NB4 (cell line): ENCODE results near the gene OR10A6.

Experiments
- DNase-seq: peaks from one replicate; pipeline ENCODE4 v3.0.0; 2010; ENCODE audit warnings: low read depth
- H3K4me3 ChIP-seq: one replicate; pipeline ENCODE4 v1.5.1; 2011; ENCODE audit warnings: mild to moderate bottlenecking, low read depth, low read length, moderate library complexity
- MAX ChIP-seq: IDR thresholded peaks from 2 replicates; pipeline ENCODE4 v1.6.1; 2011; ENCODE audit warnings: low read depth, low read length
- MYC ChIP-seq: IDR thresholded peaks from 2 replicates; pipeline ENCODE4 v1.6.1; 2011; ENCODE audit warnings: low read depth, low read length
- POLR2A ChIP-seq: IDR thresholded peaks from 2 replicates; pipeline ENCODE4 v1.6.1; 2011; ENCODE audit warnings: mild to moderate bottlenecking; ENCODE audit not compliant: insufficient read length; ENCODE audit errors: extremely low read depth
- TF ChIP-seq, protein P1 (sequence below): IDR thresholded peaks from one replicate; pipeline ENCODE4 v1.5.1; 2012; ENCODE audit warnings: low read depth, low read length

Gene OR10A6, protein sequence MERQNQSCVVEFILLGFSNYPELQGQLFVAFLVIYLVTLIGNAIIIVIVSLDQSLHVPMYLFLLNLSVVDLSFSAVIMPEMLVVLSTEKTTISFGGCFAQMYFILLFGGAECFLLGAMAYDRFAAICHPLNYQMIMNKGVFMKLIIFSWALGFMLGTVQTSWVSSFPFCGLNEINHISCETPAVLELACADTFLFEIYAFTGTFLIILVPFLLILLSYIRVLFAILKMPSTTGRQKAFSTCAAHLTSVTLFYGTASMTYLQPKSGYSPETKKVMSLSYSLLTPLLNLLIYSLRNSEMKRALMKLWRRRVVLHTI

DNA sequence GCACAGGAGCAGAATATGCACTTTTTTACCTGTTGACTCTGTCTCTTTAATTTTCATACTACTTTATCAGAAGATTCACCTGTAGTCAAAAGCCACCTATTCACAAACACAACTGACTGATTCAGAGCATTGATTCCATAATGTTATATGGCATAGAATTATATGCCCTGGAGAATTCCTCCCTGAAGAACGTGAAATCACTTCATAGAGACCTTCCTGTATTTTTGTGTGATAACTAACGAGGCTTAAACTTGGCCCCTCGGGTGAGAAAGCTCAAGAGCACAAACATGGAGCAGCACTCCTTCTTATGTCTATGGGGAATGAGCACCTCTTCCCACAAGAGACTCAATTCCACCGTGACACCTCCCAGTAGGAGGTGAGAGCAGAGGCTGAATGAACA lies at the start of gene OR10A6:
Gene OR10A6 (minus strand): TSS at position 101 of the 400 bp plus-strand sequence. CDS start 2,606 bp downstream, outside the sequence.
- no peak for TF ChIP-seq MAX
- TF ChIP-seq, protein P1, sequence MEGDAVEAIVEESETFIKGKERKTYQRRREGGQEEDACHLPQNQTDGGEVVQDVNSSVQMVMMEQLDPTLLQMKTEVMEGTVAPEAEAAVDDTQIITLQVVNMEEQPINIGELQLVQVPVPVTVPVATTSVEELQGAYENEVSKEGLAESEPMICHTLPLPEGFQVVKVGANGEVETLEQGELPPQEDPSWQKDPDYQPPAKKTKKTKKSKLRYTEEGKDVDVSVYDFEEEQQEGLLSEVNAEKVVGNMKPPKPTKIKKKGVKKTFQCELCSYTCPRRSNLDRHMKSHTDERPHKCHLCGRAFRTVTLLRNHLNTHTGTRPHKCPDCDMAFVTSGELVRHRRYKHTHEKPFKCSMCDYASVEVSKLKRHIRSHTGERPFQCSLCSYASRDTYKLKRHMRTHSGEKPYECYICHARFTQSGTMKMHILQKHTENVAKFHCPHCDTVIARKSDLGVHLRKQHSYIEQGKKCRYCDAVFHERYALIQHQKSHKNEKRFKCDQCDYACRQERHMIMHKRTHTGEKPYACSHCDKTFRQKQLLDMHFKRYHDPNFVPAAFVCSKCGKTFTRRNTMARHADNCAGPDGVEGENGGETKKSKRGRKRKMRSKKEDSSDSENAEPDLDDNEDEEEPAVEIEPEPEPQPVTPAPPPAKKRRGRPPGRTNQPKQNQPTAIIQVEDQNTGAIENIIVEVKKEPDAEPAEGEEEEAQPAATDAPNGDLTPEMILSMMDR = no peak
- no peak for TF ChIP-seq MYC
- TF ChIP-seq POLR2A = no peak
- DNase-seq = no peak
- H3K4me3 ChIP-seq = no peak within 1 kb of the TSS

GRCh38 chr11:7977232-7977917 lies 46.3 kb upstream of the OR10A6 start:
- peak; percentile 11 for DNase-seq
- H3K4me3 ChIP-seq = no peak overlapping the region
- no peak for TF ChIP-seq MAX
- TF ChIP-seq MYC = no peak
- no peak for TF ChIP-seq POLR2A
- TF ChIP-seq, protein P1 = no peak

DNA sequence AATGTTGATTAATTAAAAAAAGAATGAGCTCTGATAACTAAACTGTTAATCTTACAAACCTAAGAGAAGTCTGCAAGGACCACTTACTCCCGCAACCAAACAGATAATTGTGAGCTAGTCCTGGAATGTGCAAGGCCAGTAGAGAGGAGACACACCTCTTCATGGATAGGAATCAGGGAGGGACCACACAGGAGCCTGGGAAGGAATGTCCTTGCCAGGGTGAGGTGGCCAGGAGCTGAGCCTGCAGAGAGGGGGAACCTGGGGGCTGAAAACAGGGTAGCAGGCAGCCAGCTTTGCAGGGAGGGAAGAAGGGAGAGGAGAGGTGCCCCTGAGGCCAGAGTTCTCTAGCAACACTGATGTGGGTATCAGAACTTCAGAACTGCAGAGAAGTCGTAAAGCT lies 43.6 kb upstream of the OR10A6 start:
- no peak for DNase-seq
- no peak overlapping the region for H3K4me3 ChIP-seq
- TF ChIP-seq POLR2A (no peak), MAX (no peak), MYC (no peak)
- TF ChIP-seq, protein P1 = no peak

- H3K4me3 ChIP-seq = no peak overlapping the region
- TF ChIP-seq MAX (no peak), MYC (no peak), POLR2A (no peak)
- TF ChIP-seq, protein P1 = no peak
- DNase-seq = no peak
Observed at GRCh38 chr11:7973011-7973410, 41.9 kb upstream of the OR10A6 start.

DNA sequence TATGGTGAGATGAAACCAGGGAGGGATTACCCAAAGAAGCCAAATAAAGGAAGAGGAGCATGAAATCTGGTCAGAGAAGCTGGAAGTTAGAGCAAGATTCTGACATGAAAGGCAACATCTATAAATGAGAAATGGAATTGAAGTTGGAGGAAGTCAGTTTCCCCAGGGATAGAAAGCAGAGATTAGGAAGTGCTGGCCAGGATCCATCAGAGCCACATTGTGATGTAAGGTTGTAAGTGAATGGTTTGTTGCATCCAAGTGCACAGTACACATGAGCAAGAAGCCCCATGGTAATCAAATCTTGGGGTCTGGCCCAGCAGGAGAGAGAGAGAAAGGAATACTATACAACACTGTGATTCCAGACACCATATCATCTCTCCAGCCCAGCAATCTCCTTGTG lies 40.8 kb upstream of the OR10A6 start:
- no peak overlapping the region for H3K4me3 ChIP-seq
- no peak for DNase-seq
- TF ChIP-seq, protein P1 = no peak
- TF ChIP-seq POLR2A (no peak), MYC (no peak), MAX (no peak)
